ENCODE results near the gene YARS2.

DNA sequence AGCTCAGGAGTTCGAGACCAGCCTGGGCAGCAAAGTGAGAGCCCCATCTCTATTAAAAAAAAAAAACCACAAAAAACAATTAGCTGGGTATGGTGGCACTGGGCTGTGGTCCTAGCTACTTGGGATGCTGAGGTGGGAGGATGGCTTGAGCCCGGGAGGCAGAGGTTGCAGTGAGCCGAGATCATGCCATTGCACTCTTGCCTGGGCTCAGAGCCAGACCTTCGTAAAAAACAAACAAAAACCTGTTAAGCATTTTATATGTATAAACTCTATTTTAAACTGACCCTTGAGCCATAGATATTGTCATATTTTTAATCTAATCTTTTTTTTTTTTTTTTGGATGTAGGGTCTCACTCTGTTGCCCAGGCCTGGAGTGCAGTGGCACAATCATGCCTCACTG lies 40.9 kb downstream of the YARS2 start:
- TF ChIP-seq CTCF (IDR thresholded peaks at IDR 0.05; ENCODE audit: poor library complexity, severe bottlenecking) (no peak), SMC3 (conservative IDR thresholded peaks at IDR 0.05; ENCODE audit: poor library complexity) (no peak), POLR2AphosphoS5 (IDR thresholded peaks at IDR 0.05) (no peak), EP300 (conservative IDR thresholded peaks at IDR 0.05; ENCODE audit: poor library complexity, severe bottlenecking) (no peak), EZH2 (IDR thresholded peaks at IDR 0.05; ENCODE audit: borderline replicate concordance, insufficient read depth, low read length, poor library complexity, severe bottlenecking) (no peak), TAF1 (IDR thresholded peaks at IDR 0.05; ENCODE audit: low read depth) (no peak), REST (IDR thresholded peaks at IDR 0.05; ENCODE audit: borderline replicate concordance) (no peak)
